Activated CD4-positive, alpha-beta T cell treated with anti-CD3 and anti-CD28 coated beads, Interleukin-2, amount 10 ng/mL, durations not matched to agents 24 days and 14 days (primary cell): Measurements from ENCODE around the gene ADCY3. TPM values are rescaled to one million over a fixed set of nuclear protein-coding genes. Genes with fewer than 3 reads are reported as not detected.

Source experiments
- DNase-seq: peaks from one replicate; pipeline ENCODE4 v3.0.0; 2022
- H3K27ac Mint-ChIP-seq: one replicate; pipeline ENCODE4 v1.8.0; 2022; ENCODE audit warnings: mild to moderate bottlenecking, mixed read lengths
- H3K27me3 Mint-ChIP-seq: one replicate; pipeline ENCODE4 v1.8.0; 2022; ENCODE audit warnings: mixed read lengths
- H3K36me3 Mint-ChIP-seq: one replicate; pipeline ENCODE4 v1.8.0; 2022; ENCODE audit warnings: low read depth, mild to moderate bottlenecking, mixed read lengths
- H3K4me1 Mint-ChIP-seq: one replicate; pipeline ENCODE4 v1.8.0; 2021; ENCODE audit warnings: mixed read lengths
- H3K4me3 Mint-ChIP-seq: one replicate; pipeline ENCODE4 v1.8.0; 2022; ENCODE audit warnings: mild to moderate bottlenecking, moderate library complexity, mixed read lengths
- H3K9me3 Mint-ChIP-seq: one replicate; pipeline ENCODE4 v1.8.0; 2021; ENCODE audit warnings: mixed read lengths
- intact Hi-C: fragments of 100-400 bp; cut with micrococcal nuclease; formaldehyde crosslinking; loops from one replicate; pipeline ENCODE4 v1.15.1; 2023
- total RNA-seq: library from RNA; stranded (reverse); gene quantifications from 2 replicates; pipeline ENCODE4 v1.2.3, GENCODE V29; 2022

Gene ADCY3
- total RNA-seq, 1 donor from 2014 or later = 108 TPM

DNA sequence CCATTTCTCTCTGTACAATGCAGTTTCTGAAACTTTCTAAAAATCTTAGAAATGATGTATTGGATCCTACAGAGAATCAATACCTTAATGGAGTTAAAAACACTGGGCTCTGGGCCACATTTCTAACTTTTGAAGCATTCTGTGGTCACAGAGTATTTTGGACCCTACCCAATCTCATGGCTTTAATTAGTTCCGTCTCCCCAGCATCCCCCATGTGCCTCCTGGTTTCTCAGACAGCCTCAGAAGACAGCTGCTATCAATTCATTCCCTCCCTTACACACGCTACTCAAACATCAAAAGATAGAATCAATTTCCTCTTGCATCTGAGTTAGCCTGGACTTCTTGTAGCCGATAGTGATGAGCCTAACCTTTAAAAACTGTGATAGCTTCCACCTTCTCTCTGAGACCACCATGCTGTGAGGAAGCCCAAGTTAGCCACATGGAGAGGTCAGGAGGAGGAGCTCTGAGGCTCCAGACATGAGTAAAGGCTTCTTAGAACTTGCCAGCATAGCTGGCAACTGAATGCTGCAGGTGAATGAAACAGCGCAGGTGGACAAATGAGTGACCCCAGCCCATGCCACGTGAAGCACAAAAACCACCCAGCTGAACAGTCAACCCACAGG is 10.4 kb downstream of the ADCY3 start:
- H3K27me3 Mint-ChIP-seq = no peaks in the 10 kb centered on the region
- intact Hi-C loops = no loop called here
- H3K9me3 Mint-ChIP-seq = no peaks in the 10 kb centered on the region
- DNase-seq = no peak
- H3K4me3 Mint-ChIP-seq = no peak overlapping the region
- peaks cover 51% of the 10 kb centered on the region for H3K36me3 Mint-ChIP-seq
- peaks cover 18% of the 10 kb centered on the region for H3K4me1 Mint-ChIP-seq
- no peak overlapping the region for H3K27ac Mint-ChIP-seq

- no peaks in the 10 kb centered on the region for H3K9me3 Mint-ChIP-seq
- H3K4me1 Mint-ChIP-seq = peaks cover 16% of the 10 kb centered on the region
- intact Hi-C loops = no loop called here
- DNase-seq = no peak
- H3K36me3 Mint-ChIP-seq = peaks cover 49% of the 10 kb centered on the region
- H3K27me3 Mint-ChIP-seq = no peaks in the 10 kb centered on the region
- H3K4me3 Mint-ChIP-seq = no peak overlapping the region
- no peak overlapping the region for H3K27ac Mint-ChIP-seq
Observed at GRCh38 chr2:24908461-24908901, 11.6 kb downstream of the ADCY3 start.

DNA sequence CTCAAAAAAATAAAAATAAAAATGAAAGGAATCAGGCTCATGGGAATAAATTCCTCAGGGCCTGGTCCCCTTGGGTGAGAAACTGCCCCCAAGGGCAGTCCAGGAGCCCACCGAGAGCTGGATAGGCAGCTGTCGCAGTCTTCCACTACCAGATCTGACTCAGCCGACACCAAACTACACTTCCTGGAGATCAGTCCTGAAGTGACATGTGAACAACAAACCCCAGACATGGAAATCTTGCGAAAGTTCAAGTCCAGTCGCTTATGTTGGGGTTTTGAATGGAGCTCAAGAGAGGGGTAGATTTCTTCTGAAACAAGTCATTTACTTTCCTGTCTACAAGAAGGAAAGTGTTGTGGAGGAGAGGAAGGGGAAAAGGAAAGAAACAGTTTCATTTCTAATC is 12.9 kb downstream of the ADCY3 start:
- Mint-ChIP-seq H3K4me3 (no peak overlapping the region), H3K27me3 (no peaks in the 10 kb centered on the region), H3K36me3 (peaks cover 49% of the 10 kb centered on the region), H3K9me3 (peaks cover 3% of the 10 kb centered on the region), H3K4me1 (peaks cover 14% of the 10 kb centered on the region), H3K27ac (no peak overlapping the region)
- intact Hi-C loops = no loop called here
- no peak for DNase-seq

GRCh38 chr2:24906466-24906865 is 13.6 kb downstream of the ADCY3 start:
- H3K9me3 Mint-ChIP-seq = peaks cover 3% of the 10 kb centered on the region
- intact Hi-C loops = no loop called here
- H3K4me3 Mint-ChIP-seq = no peak overlapping the region
- H3K27me3 Mint-ChIP-seq = no peaks in the 10 kb centered on the region
- DNase-seq = no peak
- H3K36me3 Mint-ChIP-seq = peaks cover 44% of the 10 kb centered on the region
- H3K4me1 Mint-ChIP-seq = peaks cover 14% of the 10 kb centered on the region
- no peak overlapping the region for H3K27ac Mint-ChIP-seq

- Mint-ChIP-seq H3K4me1 (peaks cover 5% of the 10 kb centered on the region), H3K9me3 (peaks cover 9% of the 10 kb centered on the region), H3K36me3 (peaks cover 35% of the 10 kb centered on the region), H3K4me3 (no peak overlapping the region), H3K27me3 (no peaks in the 10 kb centered on the region), H3K27ac (no peak overlapping the region)
- no peak for DNase-seq
- intact Hi-C loops = no loop called here
Observed at GRCh38 chr2:24903161-24904103, 16.6 kb downstream of the ADCY3 start.

GRCh38 chr2:24899361-24899910 is 20.6 kb downstream of the ADCY3 start:
- Mint-ChIP-seq H3K36me3 (peaks cover 64% of the 10 kb centered on the region), H3K4me1 (peaks cover 1% of the 10 kb centered on the region), H3K9me3 (peaks cover 25% of the 10 kb centered on the region), H3K27me3 (no peaks in the 10 kb centered on the region), H3K27ac (no peak overlapping the region), H3K4me3 (no peak overlapping the region)
- DNase-seq = no peak
- intact Hi-C loops = no loop called here

DNA sequence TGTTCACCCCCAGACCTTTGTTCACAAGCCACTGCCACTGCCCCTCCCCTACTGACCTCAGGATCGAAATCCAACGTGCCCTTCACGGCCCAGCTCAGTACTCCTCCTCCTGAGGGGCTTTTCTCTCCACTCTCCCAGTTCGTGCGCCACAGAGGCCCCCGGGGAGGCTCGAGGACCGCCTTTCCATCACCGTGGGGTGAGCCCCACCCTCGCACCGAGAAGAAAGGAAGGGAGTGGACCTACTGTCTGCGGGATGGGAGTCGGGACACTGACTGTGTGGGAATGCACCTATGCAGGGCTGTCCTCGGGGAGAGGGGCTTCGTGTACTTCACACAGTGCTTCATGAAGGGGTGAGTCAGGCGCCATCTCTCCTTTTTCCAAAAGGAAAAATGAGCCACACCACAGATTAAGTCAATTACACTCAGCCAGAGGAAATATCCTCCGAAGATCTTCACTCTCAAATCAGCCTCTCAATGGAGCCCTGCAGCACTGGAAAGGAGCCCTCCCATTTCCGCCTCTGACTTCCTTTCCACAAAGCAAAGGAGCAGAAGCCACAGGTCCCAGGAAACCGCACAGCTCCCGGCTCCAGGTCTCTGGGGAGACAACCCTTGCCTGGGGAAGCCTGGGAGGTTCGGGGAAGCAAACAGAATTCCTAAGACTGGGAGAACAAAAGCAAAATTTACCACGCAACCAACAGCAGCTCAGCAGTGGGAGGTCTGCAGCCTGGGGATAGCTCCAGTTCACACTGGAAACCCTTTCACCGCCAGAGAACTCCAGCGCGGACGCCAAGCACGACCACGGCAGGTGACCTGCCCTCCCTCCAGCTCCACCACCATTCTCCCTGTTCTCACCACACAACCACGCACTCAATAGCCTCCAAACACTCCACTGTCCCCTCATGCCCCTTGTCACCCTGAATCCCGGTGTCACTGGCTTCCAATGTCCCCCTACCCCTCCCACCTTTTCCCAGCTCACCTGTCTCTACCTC is 21.6 kb downstream of the ADCY3 start:
- Mint-ChIP-seq H3K27me3 (no peaks in the 10 kb centered on the region), H3K4me1 (peaks cover 1% of the 10 kb centered on the region), H3K36me3 (peaks cover 65% of the 10 kb centered on the region), H3K9me3 (peaks cover 30% of the 10 kb centered on the region), H3K4me3 (no peak overlapping the region), H3K27ac (no peak overlapping the region)
- no peak for DNase-seq
- intact Hi-C loops = no loop called here

DNA sequence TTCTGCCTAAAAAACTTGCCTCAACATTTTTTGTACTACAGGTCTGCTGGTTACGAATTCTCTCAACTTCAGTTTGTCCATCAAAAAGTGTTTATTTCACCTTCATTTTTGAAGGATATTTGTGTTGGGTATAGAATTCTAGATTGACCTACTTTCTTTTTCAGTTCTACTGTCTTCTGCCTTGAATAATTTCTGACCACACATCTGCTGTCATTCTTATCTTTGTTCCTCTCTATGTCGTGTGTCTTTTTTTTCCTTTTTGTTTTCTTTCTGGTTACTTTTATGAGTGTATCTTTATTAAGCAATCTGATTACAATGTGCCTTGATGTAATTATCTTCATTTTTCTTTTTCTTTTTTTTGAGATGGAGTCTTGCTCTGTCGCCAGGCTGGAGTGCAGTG is 25.3 kb downstream of the ADCY3 start:
- no peaks in the 10 kb centered on the region for H3K27me3 Mint-ChIP-seq
- H3K4me3 Mint-ChIP-seq = no peak overlapping the region
- no peak overlapping the region for H3K27ac Mint-ChIP-seq
- no peak for DNase-seq
- peaks cover 27% of the 10 kb centered on the region for H3K9me3 Mint-ChIP-seq
- intact Hi-C loops = no loop called here
- peaks cover 60% of the 10 kb centered on the region for H3K36me3 Mint-ChIP-seq
- H3K4me1 Mint-ChIP-seq = no peaks in the 10 kb centered on the region

- DNase-seq = no peak
- intact Hi-C loops = no loop called here
- H3K4me3 Mint-ChIP-seq = no peak overlapping the region
- no peaks in the 10 kb centered on the region for H3K4me1 Mint-ChIP-seq
- H3K27me3 Mint-ChIP-seq = no peaks in the 10 kb centered on the region
- H3K27ac Mint-ChIP-seq = no peak overlapping the region
- peaks cover 53% of the 10 kb centered on the region for H3K36me3 Mint-ChIP-seq
- H3K9me3 Mint-ChIP-seq = peaks cover 24% of the 10 kb centered on the region
Observed at GRCh38 chr2:24893934-24894333, 26.1 kb downstream of the ADCY3 start.

GRCh38 chr2:24892928-24893327 is 27.1 kb downstream of the ADCY3 start:
- Mint-ChIP-seq H3K4me3 (no peak overlapping the region), H3K27ac (no peak overlapping the region), H3K36me3 (peaks cover 47% of the 10 kb centered on the region), H3K27me3 (no peaks in the 10 kb centered on the region), H3K9me3 (peaks cover 21% of the 10 kb centered on the region), H3K4me1 (no peaks in the 10 kb centered on the region)
- no peak for DNase-seq
- intact Hi-C loops = no loop called here

DNA sequence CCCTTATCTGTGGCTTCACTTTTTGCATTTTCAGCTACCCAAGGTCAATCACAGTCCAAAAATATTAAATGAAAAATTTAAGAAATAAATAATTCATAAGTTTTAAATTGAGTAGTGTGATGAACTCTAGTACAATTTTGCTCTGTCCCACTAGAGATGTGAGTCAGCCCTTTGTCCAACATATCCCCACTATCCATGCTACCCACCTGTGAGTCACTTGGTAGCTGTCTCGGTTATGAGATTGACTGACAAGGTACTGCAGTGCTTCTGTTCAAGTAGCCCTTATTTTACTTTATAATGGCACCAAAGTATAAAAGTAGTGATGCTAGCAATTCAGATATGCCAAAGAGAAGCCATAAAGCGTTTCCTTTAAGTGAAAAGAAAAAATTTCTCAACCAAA is 28.8 kb downstream of the ADCY3 start:
- no peak for DNase-seq
- no peak overlapping the region for H3K4me3 Mint-ChIP-seq
- peaks cover 10% of the 10 kb centered on the region for H3K9me3 Mint-ChIP-seq
- intact Hi-C loops = no loop called here
- peaks cover 31% of the 10 kb centered on the region for H3K36me3 Mint-ChIP-seq
- H3K27ac Mint-ChIP-seq = no peak overlapping the region
- H3K4me1 Mint-ChIP-seq = no peaks in the 10 kb centered on the region
- H3K27me3 Mint-ChIP-seq = no peaks in the 10 kb centered on the region

- Mint-ChIP-seq H3K36me3 (peaks cover 21% of the 10 kb centered on the region), H3K27ac (no peak overlapping the region), H3K27me3 (no peaks in the 10 kb centered on the region), H3K9me3 (peaks cover 4% of the 10 kb centered on the region), H3K4me3 (no peak overlapping the region), H3K4me1 (no peaks in the 10 kb centered on the region)
- intact Hi-C loops = no loop called here
- DNase-seq = no peak
Observed at GRCh38 chr2:24889221-24889620, 30.8 kb downstream of the ADCY3 start.

DNA sequence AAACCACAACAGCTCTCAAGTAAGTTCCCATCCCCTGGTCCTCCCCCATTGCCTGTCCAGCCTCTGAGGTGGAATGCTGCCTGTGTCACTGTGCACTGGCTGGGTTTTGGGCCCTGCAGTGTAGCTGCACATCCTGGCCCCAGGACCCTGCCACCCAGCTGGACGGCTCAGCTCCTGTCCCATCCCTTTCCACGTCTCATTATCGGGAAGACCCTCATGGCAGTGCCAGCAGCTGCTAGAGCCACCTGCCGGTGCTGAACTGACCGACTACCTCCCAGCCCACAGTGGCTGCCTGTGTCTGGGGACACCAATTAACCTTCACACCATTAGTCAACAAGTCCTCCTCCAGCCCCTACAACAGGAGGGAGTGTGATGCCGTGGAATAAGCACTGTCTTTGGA is 31.9 kb downstream of the ADCY3 start:
- Mint-ChIP-seq H3K4me3 (no peak overlapping the region), H3K9me3 (no peaks in the 10 kb centered on the region), H3K4me1 (peaks cover 7% of the 10 kb centered on the region), H3K27me3 (no peaks in the 10 kb centered on the region), H3K27ac (no peak overlapping the region), H3K36me3 (peaks cover 18% of the 10 kb centered on the region)
- intact Hi-C loops = no loop called here
- DNase-seq = no peak
